ENCODE results near the gene VPS37B.
A peak's percentile ranks its signal among the peaks of the same experiment; 100 is the strongest.

Gene VPS37B

DNA sequence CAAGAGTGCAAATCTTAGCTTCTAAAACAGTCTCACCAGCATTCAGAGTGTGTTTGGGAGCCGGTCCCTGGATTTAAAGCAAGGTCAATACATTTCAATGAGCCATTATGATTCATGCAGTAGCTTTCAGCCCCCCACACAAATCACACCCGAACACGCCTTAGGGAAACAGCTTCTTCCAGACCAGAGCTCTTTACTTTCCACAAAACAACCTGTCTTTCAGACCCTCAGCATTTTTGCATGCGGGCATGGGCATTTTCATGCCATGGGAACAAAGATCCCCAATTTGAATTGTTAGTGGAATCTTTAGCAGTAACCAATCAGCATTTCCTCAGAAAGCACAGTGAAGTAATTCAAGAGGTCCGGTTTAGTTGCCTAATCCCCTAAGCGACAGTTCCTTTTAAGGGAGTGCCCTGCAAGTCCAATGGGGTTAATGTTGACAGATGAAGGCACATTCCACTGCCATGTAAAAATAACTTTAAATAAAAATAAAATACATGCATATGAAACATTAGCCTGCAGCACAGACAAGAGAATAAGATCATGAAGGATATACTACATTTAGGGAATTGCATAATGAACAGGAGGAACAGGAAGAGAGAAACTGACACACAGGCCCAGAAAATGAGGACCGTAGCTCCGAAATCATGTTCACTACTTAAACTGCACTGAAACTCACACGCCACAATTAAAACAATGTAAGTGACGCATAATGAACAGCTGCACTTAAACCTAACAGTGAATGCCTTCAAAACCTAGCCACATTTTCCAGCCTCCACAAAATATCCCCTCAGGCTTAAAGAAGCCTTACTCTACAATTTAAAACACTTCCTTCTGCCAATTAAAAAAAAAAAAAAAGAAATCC lies 4.0 kb downstream of the VPS37B start:
- Histone ChIP-seq H3K36me3 (replicated peaks; ENCODE audit: insufficient read depth, low read length) (no peaks in the 10 kb centered on the region), H3K9me2 (replicated peaks; ENCODE audit: insufficient read depth, low read length) (no peaks in the 10 kb centered on the region), H3K9me3 (replicated peaks; ENCODE audit: insufficient read depth, low read length) (no peaks in the 10 kb centered on the region), H3K4me1 (ENCODE audit: low read length) (peaks cover 32% of the 10 kb centered on the region), H3K4me3 (ENCODE audit: low read length) (peak overlapping the region; percentile 83), H3K79me2 (ENCODE audit: low read length) (peaks cover 95% of the 10 kb centered on the region), H3K4me2 (ENCODE audit: low read depth, low read length) (peak overlapping the region; percentile 92), H4K20me1 (ENCODE audit: insufficient read depth, low read length) (no peaks in the 10 kb centered on the region; the same call in 1 of the 2 replicates), H3K9ac (ENCODE audit: low read length) (peak overlapping the region; percentile 100), H2AFZ (ENCODE audit: low read length) (no peak overlapping the region), H3K27ac (ENCODE audit: low read length) (peak overlapping the region; percentile 98), H3F3A (ENCODE audit: insufficient read depth, low read length) (peaks cover 78% of the 10 kb centered on the region), H3K27me3 (replicated peaks; ENCODE audit: insufficient read depth, low read length) (no peaks in the 10 kb centered on the region)
- TF ChIP-seq EZH2 (optimal IDR thresholded peaks at IDR 0.05; ENCODE audit: low read depth, low read length) (no peak), EZH2phosphoT487 (IDR thresholded peaks at IDR 0.05; ENCODE audit: low read length) (no peak)
- peak; percentile 48 for DNase-seq

DNA sequence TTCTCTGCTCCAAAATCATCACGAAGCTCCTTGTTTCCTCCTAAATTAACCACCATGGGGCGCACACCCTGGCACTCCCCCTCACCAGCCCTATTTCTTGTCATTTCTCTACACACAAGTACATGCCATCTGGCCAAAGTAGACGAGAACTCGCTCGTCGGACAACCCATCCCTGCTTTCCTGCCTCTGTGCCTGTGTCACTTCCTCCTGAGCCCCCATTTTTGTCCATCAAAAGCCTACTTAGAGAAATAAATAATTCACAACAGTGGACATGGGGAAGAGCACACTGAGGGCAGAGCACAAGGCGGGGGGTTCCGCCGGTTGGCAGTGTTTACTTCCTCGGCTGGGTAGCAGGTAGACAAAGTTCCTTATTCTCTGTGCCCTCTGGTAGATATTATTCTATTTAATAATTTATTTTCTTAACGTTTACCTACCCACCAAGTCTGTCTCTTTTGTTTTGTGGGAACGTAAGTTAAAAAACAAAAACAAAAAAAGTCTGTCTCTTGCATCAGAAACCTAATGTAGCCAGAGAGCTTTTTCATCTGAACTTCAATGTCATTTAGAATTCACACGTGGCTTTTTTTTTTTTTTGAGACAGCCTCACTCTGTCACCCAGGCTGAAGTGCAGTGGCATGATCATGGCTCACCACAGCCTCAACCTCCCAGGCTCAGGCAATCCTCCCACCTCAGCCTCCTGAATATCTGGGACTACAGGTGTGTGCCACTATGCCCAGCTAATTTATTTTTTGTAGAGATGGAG lies 6.0 kb downstream of the VPS37B start:
- TF ChIP-seq, protein P1, sequence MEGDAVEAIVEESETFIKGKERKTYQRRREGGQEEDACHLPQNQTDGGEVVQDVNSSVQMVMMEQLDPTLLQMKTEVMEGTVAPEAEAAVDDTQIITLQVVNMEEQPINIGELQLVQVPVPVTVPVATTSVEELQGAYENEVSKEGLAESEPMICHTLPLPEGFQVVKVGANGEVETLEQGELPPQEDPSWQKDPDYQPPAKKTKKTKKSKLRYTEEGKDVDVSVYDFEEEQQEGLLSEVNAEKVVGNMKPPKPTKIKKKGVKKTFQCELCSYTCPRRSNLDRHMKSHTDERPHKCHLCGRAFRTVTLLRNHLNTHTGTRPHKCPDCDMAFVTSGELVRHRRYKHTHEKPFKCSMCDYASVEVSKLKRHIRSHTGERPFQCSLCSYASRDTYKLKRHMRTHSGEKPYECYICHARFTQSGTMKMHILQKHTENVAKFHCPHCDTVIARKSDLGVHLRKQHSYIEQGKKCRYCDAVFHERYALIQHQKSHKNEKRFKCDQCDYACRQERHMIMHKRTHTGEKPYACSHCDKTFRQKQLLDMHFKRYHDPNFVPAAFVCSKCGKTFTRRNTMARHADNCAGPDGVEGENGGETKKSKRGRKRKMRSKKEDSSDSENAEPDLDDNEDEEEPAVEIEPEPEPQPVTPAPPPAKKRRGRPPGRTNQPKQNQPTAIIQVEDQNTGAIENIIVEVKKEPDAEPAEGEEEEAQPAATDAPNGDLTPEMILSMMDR (IDR thresholded peaks at IDR 0.05; ENCODE audit: low read length): no peak
- no peak for TF ChIP-seq EZH2 (optimal IDR thresholded peaks at IDR 0.05; ENCODE audit: low read depth, low read length)
- no peak for DNase-seq
- Histone ChIP-seq H3K4me1 (ENCODE audit: low read length) (peaks cover 39% of the 10 kb centered on the region), H3K27me3 (replicated peaks; ENCODE audit: insufficient read depth, low read length) (no peaks in the 10 kb centered on the region), H3K27ac (ENCODE audit: low read length) (peak overlapping the region; percentile 98), H3K4me2 (ENCODE audit: low read depth, low read length) (peak overlapping the region; percentile 92), H3K9ac (ENCODE audit: low read length) (peak overlapping the region; percentile 100), H3K36me3 (replicated peaks; ENCODE audit: insufficient read depth, low read length) (no peaks in the 10 kb centered on the region), H3K9me3 (replicated peaks; ENCODE audit: insufficient read depth, low read length) (no peaks in the 10 kb centered on the region), H3F3A (ENCODE audit: insufficient read depth, low read length) (peaks cover 70% of the 10 kb centered on the region), H3K9me2 (replicated peaks; ENCODE audit: insufficient read depth, low read length) (no peaks in the 10 kb centered on the region), H3K4me3 (ENCODE audit: low read length) (peak overlapping the region; percentile 83), H2AFZ (ENCODE audit: low read length) (no peak overlapping the region), H4K20me1 (ENCODE audit: insufficient read depth, low read length) (no peaks in the 10 kb centered on the region; the same call in 1 of the 2 replicates), H3K79me2 (ENCODE audit: low read length) (peaks cover 94% of the 10 kb centered on the region)

DNA sequence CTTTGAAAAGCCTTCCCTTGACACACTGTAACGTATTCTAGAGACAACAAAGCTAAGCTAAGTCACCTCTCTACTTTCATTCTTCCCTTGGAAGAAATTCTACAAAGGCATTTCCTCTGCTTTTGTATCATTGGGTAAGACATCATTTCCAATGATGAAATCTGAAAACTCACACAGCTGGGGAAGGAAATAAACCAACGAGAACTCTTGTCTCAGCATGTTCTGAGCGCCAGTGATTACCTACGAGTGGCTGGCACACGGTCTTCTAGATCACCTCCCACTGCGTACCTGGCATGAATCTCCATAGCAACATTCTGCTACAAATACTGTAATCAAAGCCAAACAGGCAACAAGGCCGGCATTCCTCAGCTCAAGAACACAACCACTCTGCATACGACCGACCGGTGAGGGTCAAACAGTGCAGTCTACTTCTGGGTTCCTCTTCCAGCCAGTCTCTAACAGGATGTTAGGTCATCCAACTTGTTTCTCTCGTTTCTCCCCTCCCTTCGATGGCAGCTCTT lies 7.6 kb downstream of the VPS37B start:
- peaks cover 56% of the 10 kb centered on the region for H3F3A ChIP-seq (ENCODE audit: insufficient read depth, low read length)
- H3K4me3 ChIP-seq (ENCODE audit: low read length): peak overlapping the region; percentile 48
- no peaks in the 10 kb centered on the region; the same call in none of the 2 replicates for H4K20me1 ChIP-seq (ENCODE audit: insufficient read depth, low read length)
- H2AFZ ChIP-seq (ENCODE audit: low read length): no peak overlapping the region
- no peaks in the 10 kb centered on the region for H3K27me3 ChIP-seq (replicated peaks; ENCODE audit: insufficient read depth, low read length)
- peaks cover 94% of the 10 kb centered on the region for H3K79me2 ChIP-seq (ENCODE audit: low read length)
- H3K4me1 ChIP-seq (ENCODE audit: low read length): peaks cover 46% of the 10 kb centered on the region
- TF ChIP-seq EZH2 (optimal IDR thresholded peaks at IDR 0.05; ENCODE audit: low read depth, low read length) (no peak), EZH2phosphoT487 (IDR thresholded peaks at IDR 0.05; ENCODE audit: low read length) (no peak)
- TF ChIP-seq, protein P1 (IDR thresholded peaks at IDR 0.05; ENCODE audit: low read length): no peak
- no peaks in the 10 kb centered on the region for H3K9me2 ChIP-seq (replicated peaks; ENCODE audit: insufficient read depth, low read length)
- DNase-seq: peak; percentile 74
- no peaks in the 10 kb centered on the region for H3K36me3 ChIP-seq (replicated peaks; ENCODE audit: insufficient read depth, low read length)
- peak overlapping the region; percentile 100 for H3K9ac ChIP-seq (ENCODE audit: low read length)
- H3K4me2 ChIP-seq (ENCODE audit: low read depth, low read length): peak overlapping the region; percentile 80
- peak overlapping the region; percentile 98 for H3K27ac ChIP-seq (ENCODE audit: low read length)
- H3K9me3 ChIP-seq (replicated peaks; ENCODE audit: insufficient read depth, low read length): no peaks in the 10 kb centered on the region
